Activated CD4-positive, alpha-beta T cell treated with anti-CD3 and anti-CD28 coated beads for 4 hours (primary cell): ENCODE results near the gene PKLR.
"Not testable (repeated sequence)": the region's sequence is repeated elsewhere in the genome, so short reads cannot be mapped to it uniquely, and the experiment has no call there.

ENCODE experiments used
- DNase-seq, 2 donors: peaks; one replicate each; pipeline ENCODE4 v3.0.0-alpha.2; 2020

Gene PKLR

DNA sequence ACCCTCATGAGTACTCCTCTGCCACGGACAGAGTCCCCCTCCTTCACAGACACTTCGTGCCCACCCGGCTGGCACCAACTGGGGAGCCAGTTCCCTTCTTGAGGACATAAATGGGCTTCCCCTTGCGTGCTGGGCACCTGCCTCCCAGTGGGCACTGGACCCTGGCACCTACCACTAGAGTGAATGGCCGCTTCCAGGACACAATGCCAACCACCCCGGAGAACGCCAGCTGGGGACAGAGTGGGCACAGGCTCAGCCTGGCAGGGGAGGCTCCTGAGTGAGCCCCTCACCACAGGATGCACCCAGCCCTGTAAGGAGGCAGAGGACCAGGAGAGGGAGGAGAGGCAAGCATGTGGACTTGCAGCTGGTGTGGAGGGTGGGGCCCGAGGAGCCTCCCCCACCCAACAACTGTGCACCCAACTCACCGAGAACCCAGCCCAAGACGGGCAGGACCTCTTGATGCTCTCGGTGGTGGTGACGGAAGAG, 47.0 kb downstream of the PKLR start:
- DNase-seq: no peak

DNA sequence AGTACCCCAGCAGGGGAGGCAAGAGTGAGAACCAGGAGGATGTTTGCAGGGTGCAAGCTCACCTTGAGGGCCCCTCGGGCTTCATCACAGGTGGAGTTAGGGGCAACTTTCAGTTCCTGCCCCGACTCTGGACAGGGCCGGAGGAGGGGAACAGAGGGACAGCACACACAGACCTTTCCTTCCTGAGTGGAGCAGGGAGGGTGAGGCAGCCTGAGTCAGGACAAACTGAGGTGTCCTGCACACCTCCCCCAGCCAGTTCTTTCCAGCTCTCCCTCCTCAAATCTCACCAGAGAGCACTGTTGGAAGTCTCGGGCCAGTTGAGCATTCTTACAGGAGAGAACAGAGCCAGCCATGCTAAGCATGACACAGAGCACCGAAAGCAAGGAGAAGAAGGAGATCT, 47.4 kb downstream of the PKLR start:
- no peak for DNase-seq

DNA sequence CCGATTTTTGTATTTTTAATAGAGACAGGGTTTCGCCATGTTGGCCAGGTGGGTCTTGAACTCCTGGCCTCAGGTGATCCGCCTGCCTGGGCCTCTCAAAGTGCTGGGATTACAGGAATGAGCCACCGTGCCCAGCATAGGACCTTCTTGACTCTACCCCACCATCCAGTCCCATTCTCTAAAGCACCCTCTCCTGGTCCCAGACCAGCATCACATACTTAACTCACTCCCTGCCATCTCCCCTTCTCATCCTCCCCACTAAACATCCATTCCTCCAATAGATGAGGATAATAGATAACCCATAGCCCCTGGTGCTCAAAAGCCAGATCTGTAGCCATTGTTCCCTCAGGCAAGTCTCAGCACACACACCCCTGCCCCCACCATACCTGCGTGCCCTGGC, 48.0 kb downstream of the PKLR start:
- no peak for DNase-seq

DNA sequence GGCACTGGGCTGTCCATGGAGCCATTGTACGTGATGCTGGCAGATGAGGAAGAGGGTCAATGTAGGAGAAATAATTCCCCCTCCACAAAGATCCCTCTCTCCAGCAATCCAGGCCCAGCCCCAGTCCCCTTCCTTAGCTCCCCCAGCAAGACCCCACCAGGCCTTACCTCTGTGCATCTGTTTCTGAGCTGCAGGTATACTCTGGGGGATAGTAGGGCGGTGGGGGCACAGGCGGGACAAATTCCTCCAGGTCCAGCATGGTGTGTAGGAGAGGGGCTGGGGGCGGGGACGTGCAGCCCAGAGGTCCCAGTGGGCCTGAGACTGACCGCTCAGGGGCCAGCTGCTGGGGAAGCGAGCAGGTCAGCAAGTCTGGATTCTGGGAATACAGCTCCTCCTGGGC, 49.7 kb downstream of the PKLR start:
- no peak for DNase-seq

DNA sequence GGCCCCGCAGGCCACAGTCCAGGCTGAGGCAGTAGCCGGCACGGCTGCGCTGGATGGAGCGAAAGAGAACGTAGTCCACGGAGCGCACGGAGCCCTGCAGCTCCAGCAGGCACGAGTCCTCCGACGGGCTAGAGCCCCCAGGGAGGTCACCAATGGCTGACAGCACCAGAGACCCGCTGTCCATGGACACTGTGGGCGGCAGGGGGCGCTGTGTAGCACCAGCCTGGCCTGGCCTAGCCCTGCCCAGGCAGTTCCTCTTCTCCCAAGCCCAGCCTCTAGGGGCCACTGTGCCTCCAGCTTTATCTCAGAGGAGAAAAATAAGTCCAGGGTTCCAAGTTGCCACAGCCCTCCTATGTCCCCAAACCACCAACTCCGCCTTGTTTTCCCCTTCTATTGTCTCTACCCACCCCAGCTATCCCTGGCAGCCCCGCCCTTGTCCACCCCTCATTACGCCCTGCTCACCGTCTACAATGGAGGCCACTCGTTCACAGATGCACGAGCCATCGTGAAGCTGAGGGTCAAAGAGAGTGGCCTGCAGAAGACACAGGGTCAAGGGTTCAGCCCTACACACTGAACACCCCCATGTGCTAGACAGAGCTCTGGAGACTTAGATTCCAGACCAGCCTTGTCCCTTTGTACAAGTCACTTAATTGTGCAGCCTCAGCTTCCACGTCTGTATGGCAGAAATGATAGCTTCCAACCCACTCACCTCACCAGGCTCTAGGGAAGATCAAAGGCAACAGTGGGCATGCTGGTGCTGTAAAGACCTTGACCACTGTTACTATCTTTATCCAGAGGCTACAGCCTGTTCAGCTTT, 50.4 kb downstream of the PKLR start:
- DNase-seq: peak; percentile 93 to 96

DNA sequence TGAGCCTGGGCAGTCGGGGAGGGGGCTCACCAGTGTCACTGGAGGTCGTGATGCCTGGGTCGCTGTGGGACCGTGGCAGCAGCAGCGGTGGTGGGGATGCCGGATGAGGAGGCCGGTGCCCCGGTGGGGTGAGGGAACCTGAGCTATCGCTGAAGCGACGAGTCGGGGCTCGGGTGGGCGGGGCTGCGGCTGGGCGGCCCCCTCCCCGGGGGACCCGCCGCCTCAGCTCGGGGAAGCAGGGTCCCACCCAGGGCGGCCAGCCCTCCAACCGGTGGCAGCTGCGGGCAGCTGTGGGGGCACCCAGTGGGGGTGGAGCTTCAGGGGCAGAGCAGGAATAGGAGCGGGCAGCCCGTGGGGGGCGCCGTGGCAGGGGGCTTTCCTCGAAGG, 51.0 kb downstream of the PKLR start:
- no peak for DNase-seq

DNA sequence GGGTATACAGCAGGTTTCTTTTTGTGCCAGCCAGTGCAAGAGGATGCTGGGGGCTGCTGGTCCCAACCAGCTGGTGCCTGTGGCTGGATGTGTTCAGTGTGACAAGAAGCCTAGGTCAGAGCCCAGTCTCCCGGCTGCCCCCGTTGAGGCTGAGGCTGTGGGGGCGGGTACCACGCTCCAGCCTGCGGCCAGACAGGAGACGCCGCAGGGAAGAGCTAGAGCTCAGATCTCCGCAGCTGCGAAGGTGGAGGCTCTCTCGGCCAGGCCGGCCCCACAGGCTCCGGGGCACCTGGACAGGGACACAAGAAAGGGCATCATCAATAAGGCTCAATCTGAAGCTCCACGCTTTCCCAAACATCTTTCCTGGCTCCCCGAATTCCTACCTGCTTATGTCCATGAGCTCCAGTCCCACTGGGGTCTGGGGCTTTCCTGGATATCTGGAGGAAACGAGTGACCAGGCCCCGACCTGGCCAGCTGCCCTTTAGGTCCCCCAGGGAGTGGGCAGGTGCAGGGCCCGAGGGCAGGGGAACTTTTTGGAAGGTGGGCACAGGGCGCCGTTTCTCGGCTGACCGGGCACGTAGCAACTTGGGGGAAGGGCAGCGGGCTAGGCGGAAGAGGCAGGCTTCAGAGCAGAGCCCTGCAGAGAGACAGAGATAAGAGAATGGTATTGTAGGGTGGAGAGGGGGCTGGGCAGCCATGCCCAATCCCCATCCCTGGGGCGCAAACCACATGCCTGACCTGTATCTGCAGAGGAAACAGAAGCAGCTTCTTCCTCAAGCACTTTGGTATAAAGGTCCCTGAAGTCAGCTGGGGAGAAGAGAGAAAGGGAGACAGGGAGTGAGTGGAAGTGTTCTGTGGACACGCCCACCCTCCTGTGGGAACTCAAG, 53.3 kb downstream of the PKLR start:
- DNase-seq: no peak

DNA sequence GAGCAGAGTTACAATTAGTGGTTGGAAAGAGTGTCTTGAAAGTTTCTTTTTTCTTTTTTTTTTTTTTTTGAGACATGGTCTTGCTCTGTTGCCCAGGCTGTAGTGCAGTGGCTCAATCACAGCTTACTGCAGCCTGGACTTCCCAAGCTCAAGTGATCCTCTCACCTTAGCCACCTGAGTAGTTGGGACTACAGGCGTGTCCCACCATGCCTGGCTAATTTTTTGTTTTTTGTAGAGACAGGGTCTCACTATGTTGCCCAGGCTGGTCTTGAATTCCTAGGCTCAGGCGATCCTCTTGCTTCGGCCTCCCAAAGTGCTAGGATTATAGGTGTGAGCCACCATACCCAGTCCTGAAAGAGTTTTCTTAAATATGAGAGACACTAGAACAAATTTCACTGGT, 54.4 kb downstream of the PKLR start:
- not testable (repeated sequence) for DNase-seq

DNA sequence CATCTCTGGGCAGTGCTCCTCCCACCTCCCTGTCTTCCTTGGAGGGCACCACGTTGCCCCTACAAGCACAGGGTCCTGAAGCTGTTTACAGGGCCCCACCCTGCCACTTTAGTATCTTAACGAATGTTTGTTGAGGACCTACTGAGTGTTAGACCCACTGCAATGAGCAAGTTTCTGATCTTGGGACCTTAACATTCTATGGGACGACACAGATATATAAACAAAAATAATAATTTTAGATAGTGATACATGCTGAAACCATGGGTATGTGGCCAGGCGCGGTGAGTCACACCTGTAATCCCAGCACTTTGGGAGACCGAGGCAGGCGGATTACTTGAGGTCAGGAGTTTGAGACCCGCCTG, 56.1 kb downstream of the PKLR start:
- DNase-seq: no peak

DNA sequence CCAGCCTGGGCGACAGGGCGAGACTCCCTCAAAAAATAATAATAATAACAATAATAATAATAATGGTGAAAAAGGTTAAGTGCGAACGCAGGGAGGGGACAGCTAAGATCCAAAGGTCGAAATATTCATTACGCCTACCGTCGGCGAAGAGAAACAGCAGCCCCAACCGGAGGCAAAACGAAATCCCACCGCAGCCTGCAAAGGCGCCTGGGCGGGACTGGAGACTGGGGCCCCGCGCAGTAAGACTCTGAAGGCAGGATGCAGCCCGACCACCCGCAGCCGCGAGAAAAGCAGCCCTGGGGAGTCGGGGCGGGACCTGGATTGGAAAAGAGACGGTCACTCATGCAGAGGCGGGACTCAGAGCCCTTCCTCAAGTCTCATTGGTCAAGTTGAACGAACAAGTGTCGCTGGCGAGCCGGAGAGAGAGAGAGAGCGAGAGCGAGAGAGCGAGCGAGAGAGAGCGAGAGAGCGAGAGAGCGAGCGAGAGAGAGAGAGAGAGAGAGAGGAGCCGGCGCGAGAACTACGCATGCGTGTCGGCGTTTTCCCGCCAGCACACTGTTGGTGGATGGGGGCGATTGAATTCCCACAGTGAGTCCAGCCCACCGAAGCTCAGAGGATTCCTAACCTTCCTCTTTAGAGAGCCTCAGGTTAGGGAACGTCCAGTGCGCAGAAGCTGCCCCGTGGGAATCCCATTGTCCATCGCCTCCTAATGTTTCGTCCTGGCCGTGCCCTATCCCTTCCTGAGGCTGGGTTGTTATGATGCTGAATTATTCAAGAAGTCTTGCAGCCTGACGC, 56.7 kb downstream of the PKLR start:
- peak; percentile 85 to 88 for DNase-seq

DNA sequence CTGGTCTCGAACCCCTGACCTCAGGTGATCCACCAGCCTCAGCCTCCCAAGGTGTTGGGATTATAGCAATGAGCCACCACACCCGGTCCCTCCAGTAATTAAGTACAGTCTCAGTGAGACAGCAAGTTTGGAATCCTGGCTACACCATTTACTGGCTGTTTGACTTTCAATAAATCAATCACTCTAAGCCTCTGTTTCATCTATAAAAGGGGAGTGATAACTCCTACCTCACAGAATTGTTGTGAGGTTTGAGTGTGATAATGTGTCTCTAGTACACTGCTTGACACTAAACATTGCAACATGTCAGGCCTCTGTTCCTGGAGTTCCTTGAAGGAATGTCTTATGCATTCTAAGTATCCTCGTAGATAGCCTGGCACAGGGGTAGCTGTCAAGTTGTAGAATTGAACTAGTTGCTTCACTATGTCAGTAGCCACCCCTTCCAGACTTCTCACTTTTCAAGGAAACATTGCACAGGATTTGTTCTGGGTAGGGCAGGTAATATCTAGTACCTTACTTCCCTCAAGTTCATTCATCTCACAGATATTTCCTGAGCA, 58.4 kb downstream of the PKLR start:
- DNase-seq: no peak

DNA sequence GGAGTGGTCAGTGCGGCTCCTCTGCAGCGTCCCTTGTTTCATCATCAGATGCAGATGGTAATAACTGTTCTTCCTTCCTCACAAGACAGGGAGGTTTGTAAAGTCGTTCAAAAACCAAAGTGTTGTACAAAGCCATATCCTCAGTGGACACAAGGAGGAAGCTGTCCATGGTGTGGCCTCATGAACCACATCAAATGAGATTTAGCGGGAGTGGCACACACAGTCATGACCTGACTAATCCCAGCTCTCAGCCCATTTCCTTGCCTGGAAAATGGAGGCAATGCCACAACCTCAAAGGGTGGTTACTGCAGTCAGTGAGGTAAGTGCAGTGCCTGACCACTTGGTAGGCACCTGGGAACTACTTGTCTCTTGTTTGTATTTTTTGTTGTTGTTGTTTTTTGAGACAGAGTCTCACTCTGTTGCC, 59.4 kb downstream of the PKLR start:
- DNase-seq: no peak

DNA sequence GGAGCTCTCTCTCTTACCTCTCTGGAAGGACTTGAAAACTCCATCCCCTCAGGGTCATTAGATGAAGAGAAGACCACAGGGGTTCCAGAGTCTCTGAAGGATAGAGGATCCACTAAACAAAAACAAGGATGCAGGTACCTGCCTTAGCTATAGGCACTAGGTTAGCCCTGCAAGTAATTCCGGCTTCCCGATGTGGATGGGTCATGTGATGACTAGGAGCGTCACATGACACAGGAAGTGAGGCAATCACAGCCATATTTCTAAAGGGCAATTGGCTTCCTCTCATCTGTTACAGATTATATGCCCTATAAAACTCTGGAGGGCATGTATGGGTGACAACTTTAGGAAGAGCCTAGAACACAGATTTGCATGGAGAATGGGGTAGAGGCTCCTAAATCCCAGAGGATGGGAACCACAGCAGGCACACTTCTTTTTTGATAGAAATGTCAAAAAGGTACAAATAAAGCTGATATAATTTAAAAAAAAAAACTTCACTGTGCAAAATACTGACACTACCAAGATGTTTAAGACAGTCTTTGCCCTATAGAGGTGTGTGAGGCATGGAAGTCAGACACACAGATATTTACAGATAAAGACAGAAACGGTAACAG, 60.1 kb downstream of the PKLR start:
- DNase-seq: peak; percentile 57 to 62
